WTC11 (cell line): ENCODE data around the gene ZNF362. TPM values are rescaled to one million over a fixed set of nuclear protein-coding genes. Genes with fewer than 3 reads are reported as not detected.

Source experiments
- ATAC-seq: fragments of 200-7000 bp; cut with Tn5 transposase; 2 replicates; pipeline ENCODE4 v1.10.0; 2021; ENCODE audit warnings: mild to moderate bottlenecking, moderate library complexity
- CTCF ChIA-PET: fragments of 300-600 bp; sonication (Branson Sonifier 250); formaldehyde crosslinking; loops from one replicate; lab custom pipeline; 2021; ENCODE audit warnings: antibody characterized with exemption; lab: Charles Lee
- POLR2A ChIA-PET: fragments of 350-600 bp; sonication (Branson Sonifier 250); formaldehyde crosslinking; loops from one replicate; lab custom pipeline; 2021; ENCODE audit warnings: antibody characterized with exemption; lab: Charles Lee
- DNase-seq: peaks from one replicate; pipeline ENCODE4 v3.0.0; 2021; ENCODE audit warnings: low spot score
- H3K27ac Mint-ChIP-seq: 2 replicates; pipeline ENCODE4 v1.8.0; 2021; ENCODE audit warnings: mixed read lengths
- H3K27me3 Mint-ChIP-seq: 2 replicates; pipeline ENCODE4 v1.8.0; 2021; ENCODE audit warnings: low read depth, mild to moderate bottlenecking, moderate library complexity, mixed read lengths
- H3K36me3 Mint-ChIP-seq: 2 replicates; pipeline ENCODE4 v1.8.0; 2021; ENCODE audit warnings: mixed read lengths
- H3K4me1 Mint-ChIP-seq: 2 replicates; pipeline ENCODE4 v1.8.0; 2022; ENCODE audit warnings: mixed read lengths
- H3K4me3 Mint-ChIP-seq: 2 replicates; pipeline ENCODE4 v1.8.0; 2021; ENCODE audit warnings: mild to moderate bottlenecking, moderate library complexity, mixed read lengths
- H3K9me3 Mint-ChIP-seq: 2 replicates; pipeline ENCODE4 v1.8.0; 2021; ENCODE audit warnings: mixed read lengths
- AFF4 ChIP-seq: sonication (generic); formaldehyde crosslinking; IDR thresholded peaks from 2 replicates; pipeline ENCODE4 v1.8.1; 2023; ENCODE audit warnings: mild to moderate bottlenecking, missing genetic modification reagents, borderline replicate concordance
- FOXJ3 ChIP-seq: sonication (generic); formaldehyde crosslinking; IDR thresholded peaks from 2 replicates; pipeline ENCODE4 v1.9.0; 2021; ENCODE audit warnings: missing genetic modification reagents, mild to moderate bottlenecking, borderline replicate concordance
- HMGA2 ChIP-seq: fragments of 250-450 bp; sonication (Bioruptor Pico); IDR thresholded peaks from 2 replicates; pipeline ENCODE4 v1.4.0; 2021; ENCODE audit warnings: mild to moderate bottlenecking, moderate library complexity
- JUN ChIP-seq: sonication (generic); formaldehyde crosslinking; IDR thresholded peaks from 2 replicates; pipeline ENCODE4 v1.8.0; 2023; ENCODE audit warnings: mild to moderate bottlenecking, missing genetic modification reagents
- KAT7 ChIP-seq: sonication (generic); formaldehyde crosslinking; IDR thresholded peaks from 2 replicates; pipeline ENCODE4 v1.8.1; 2023; ENCODE audit warnings: missing genetic modification reagents, mild to moderate bottlenecking, borderline replicate concordance
- MYBL2 ChIP-seq: sonication (generic); formaldehyde crosslinking; IDR thresholded peaks from 2 replicates; pipeline ENCODE4 v1.8.1; 2023; ENCODE audit warnings: mild to moderate bottlenecking, moderate library complexity, missing genetic modification reagents
- NFATC4 ChIP-seq: fragments of 250-450 bp; sonication (Bioruptor Pico); IDR thresholded peaks from 2 replicates; pipeline ENCODE4 v1.9.0; 2021; ENCODE audit warnings: mild to moderate bottlenecking
- SOX15 ChIP-seq: fragments of 250-450 bp; sonication (Bioruptor Pico); IDR thresholded peaks from 2 replicates; pipeline ENCODE4 v1.9.0; 2021; ENCODE audit warnings: mild to moderate bottlenecking
- ZNF121 ChIP-seq: sonication (generic); formaldehyde crosslinking; IDR thresholded peaks from 2 replicates; pipeline ENCODE4 v1.8.0; 2023; ENCODE audit warnings: missing genetic modification reagents
- ZNF138 ChIP-seq: sonication (generic); formaldehyde crosslinking; conservative IDR thresholded peaks from 2 replicates; pipeline ENCODE4 v1.8.1; 2022; ENCODE audit warnings: mild to moderate bottlenecking, moderate library complexity, missing genetic modification reagents
- ZNF396 ChIP-seq: fragments of 250-450 bp; sonication (Bioruptor Pico); IDR thresholded peaks from 2 replicates; pipeline ENCODE4 v1.8.0; 2021; ENCODE audit warnings: mild to moderate bottlenecking, moderate library complexity, borderline replicate concordance
- ZNF416 ChIP-seq: fragments of 250-450 bp; sonication (Bioruptor Pico); IDR thresholded peaks from 2 replicates; pipeline ENCODE4 v1.9.0; 2021; ENCODE audit warnings: mild to moderate bottlenecking, inconsistent platforms
- ZNF512 ChIP-seq: sonication (generic); formaldehyde crosslinking; IDR thresholded peaks from 2 replicates; pipeline ENCODE4 v1.8.1; 2022; ENCODE audit warnings: missing genetic modification reagents, borderline replicate concordance
- ZNF532 ChIP-seq: fragments of 250-450 bp; sonication (Bioruptor Pico); IDR thresholded peaks from 2 replicates; pipeline ENCODE4 v1.9.0; 2021; ENCODE audit warnings: mild to moderate bottlenecking, borderline replicate concordance
- total RNA-seq: library from RNA; stranded (reverse); gene quantifications from 3 replicates; pipeline ENCODE4 v1.2.3, GENCODE V29; 2021

The ZNF362 gene
- total RNA-seq, 1 experiment from 2014 or later, result 24.2 TPM

- Mint-ChIP-seq H3K27me3 (no peaks in the 10 kb centered on the region), H3K4me3 (no peak overlapping the region), H3K36me3 (peaks cover 7% of the 10 kb centered on the region), H3K4me1 (peaks cover 30% of the 10 kb centered on the region), H3K9me3 (no peaks in the 10 kb centered on the region), H3K27ac (peak overlapping the region; percentile 1; the same call in 1 of the 2 replicates)
- POLR2A ChIA-PET, result no interaction called here
- ATAC-seq (no peak), DNase-seq (no peak)
- CTCF ChIA-PET, result interaction anchor here (1.5 kb wide), 1 partner anchor 23 kb away, joined by 7 read pairs; no protein-coding TSS in a partner anchor
- TF ChIP-seq FOXJ3 (CRISPR knock-in tag) (no peak), ZNF138 (CRISPR knock-in tag) (no peak), ZNF396 (no peak), AFF4 (CRISPR knock-in tag) (no peak), KAT7 (CRISPR knock-in tag) (no peak), ZNF512 (CRISPR knock-in tag) (no peak), ZNF121 (CRISPR knock-in tag) (no peak), NFATC4 (no peak)
Observed at GRCh38 chr1:33272509-33272908, 16.2 kb downstream of the ZNF362 start.

- TF ChIP-seq ZNF532, result no peak
- no peak for TF ChIP-seq HMGA2
- no peak for TF ChIP-seq ZNF138 (CRISPR knock-in tag)
- no peak for TF ChIP-seq MYBL2 (CRISPR knock-in tag)
- no peak for TF ChIP-seq JUN (CRISPR knock-in tag)
- TF ChIP-seq ZNF416 (CRISPR knock-in tag), result no peak
- no peak for TF ChIP-seq SOX15 (CRISPR knock-in tag)
- DNase-seq (no peak), ATAC-seq (no peak)
- H3K4me1 Mint-ChIP-seq, result peaks cover 26% of the 10 kb centered on the region
- ChIA-PET CTCF (interaction anchor here (1.2 kb wide), 1 partner anchor 135 kb away, joined by 3 read pairs; no protein-coding TSS in a partner anchor), POLR2A (no interaction called here)
- H3K9me3 Mint-ChIP-seq, result no peaks in the 10 kb centered on the region
- H3K27me3 Mint-ChIP-seq, result no peaks in the 10 kb centered on the region
- H3K4me3 Mint-ChIP-seq, result no peak overlapping the region
- H3K27ac Mint-ChIP-seq, result peak overlapping the region; percentile 1; the same call in 1 of the 2 replicates
- H3K36me3 Mint-ChIP-seq, result peaks cover 7% of the 10 kb centered on the region
Observed at GRCh38 chr1:33272930-33273329, 16.6 kb downstream of the ZNF362 start.
